Activated CD4-positive, alpha-beta T cell treated with anti-CD3 and anti-CD28 coated beads for 36 hours (primary cell): Measurements from ENCODE around the gene VPS13C. TPM values are rescaled to one million over a fixed set of nuclear protein-coding genes. Genes with fewer than 3 reads are reported as not detected.
A peak's percentile ranks its signal among the peaks of the same experiment; 100 is the strongest.

Experiments
- ATAC-seq: fragments of 200-7000 bp; cut with Tn5 transposase; one replicate; pipeline ENCODE4 v1.10.0; 2021; ENCODE audit warnings: mild to moderate bottlenecking, moderate library complexity
- CTCF ChIA-PET: fragments of 350-600 bp; sonication (Branson Sonifier 250); formaldehyde crosslinking; loops from one replicate; lab custom pipeline; 2021; ENCODE audit warnings: antibody characterized with exemption; lab: Charles Lee
- POLR2A ChIA-PET: fragments of 350-600 bp; sonication (Branson Sonifier 250); formaldehyde crosslinking; loops from one replicate; lab custom pipeline; 2021; ENCODE audit warnings: antibody characterized with exemption, inconsistent platforms; lab: Charles Lee
- DNase-seq: peaks from one replicate; pipeline ENCODE4 v3.0.0-alpha.2; 2020
- H3K27ac Mint-ChIP-seq: one replicate; pipeline ENCODE4 v1.8.0; 2021; ENCODE audit warnings: mixed read lengths
- H3K27me3 Mint-ChIP-seq: one replicate; pipeline ENCODE4 v1.8.0; 2021; ENCODE audit warnings: mixed read lengths
- H3K36me3 Mint-ChIP-seq: one replicate; pipeline ENCODE4 v1.8.0; 2021; ENCODE audit warnings: low read depth, mixed read lengths
- H3K4me1 Mint-ChIP-seq: one replicate; pipeline ENCODE4 v1.8.0; 2021; ENCODE audit warnings: mixed read lengths
- H3K4me3 Mint-ChIP-seq: one replicate; pipeline ENCODE4 v1.8.0; 2021; ENCODE audit warnings: mild to moderate bottlenecking, moderate library complexity, mixed read lengths
- H3K9me3 Mint-ChIP-seq: one replicate; pipeline ENCODE4 v1.8.0; 2021; ENCODE audit warnings: low read depth, mixed read lengths
- intact Hi-C, 2 experiments: fragments of 100-400 bp; cut with DNase I in 1 of 2; cut with micrococcal nuclease in 1 of 2; formaldehyde crosslinking; loops; one replicate each; pipeline versions ENCODE4 v1.14.2 to v1.15.1; 2022 to 2024; cut with DNase I, micrococcal nuclease
- total RNA-seq, 2 experiments: library from RNA; stranded (reverse); gene quantifications; one replicate each; pipeline ENCODE4 v1.2.3, GENCODE V29; 2021

The VPS13C gene
- total RNA-seq, 2 experiments from 2014 or later, result 40.1 to 47.2 TPM

GRCh38 chr15:62069551-62069950, 9.3 kb upstream of the VPS13C start:
- H3K4me1 Mint-ChIP-seq, result peaks cover 21% of the 10 kb centered on the region
- ChIA-PET CTCF (interaction anchor here (0.5 to 5.2 kb wide), 3 partner anchors 9 to 1637 kb away, joined by 3 to 24 read pairs (median 3); partner anchors contain the start of gene VPS13C), POLR2A (no interaction called here)
- DNase-seq (no peak), ATAC-seq (no peak)
- peaks cover 26% of the 10 kb centered on the region for H3K27me3 Mint-ChIP-seq
- H3K36me3 Mint-ChIP-seq, result no peaks in the 10 kb centered on the region
- intact Hi-C loops, result loop anchor here (2.0 to 10.0 kb wide), 4 partner anchors 48 to 183 kb away; no protein-coding TSS in a partner anchor
- H3K4me3 Mint-ChIP-seq, result no peak overlapping the region
- no peak overlapping the region for H3K27ac Mint-ChIP-seq
- H3K9me3 Mint-ChIP-seq, result no peaks in the 10 kb centered on the region

- ChIA-PET CTCF (interaction anchor here (5.2 kb wide), 1 partner anchor 8 kb away, joined by 24 read pairs; the partner anchor contains the start of gene VPS13C), POLR2A (no interaction called here)
- intact Hi-C loops, result loop anchor here (1.0 to 10.0 kb wide), 6 partner anchors 8 to 184 kb away; partner anchors contain the start of gene VPS13C (in 1 of the 2)
- H3K4me3 Mint-ChIP-seq, result peak overlapping the region; percentile 71
- no peaks in the 10 kb centered on the region for H3K36me3 Mint-ChIP-seq
- ATAC-seq, result peak; percentile 34
- peak overlapping the region; percentile 78 for H3K27ac Mint-ChIP-seq
- DNase-seq, result no peak
- peaks cover 21% of the 10 kb centered on the region for H3K4me1 Mint-ChIP-seq
- no peaks in the 10 kb centered on the region for H3K9me3 Mint-ChIP-seq
- peaks cover 24% of the 10 kb centered on the region for H3K27me3 Mint-ChIP-seq
These were observed 8.5 kb upstream of the VPS13C start for GRCh38 chr15:62068810-62069167.

GRCh38 chr15:62068071-62068809, 8.0 kb upstream of the VPS13C start:
- Mint-ChIP-seq H3K27me3 (peaks cover 20% of the 10 kb centered on the region), H3K9me3 (no peaks in the 10 kb centered on the region), H3K36me3 (no peaks in the 10 kb centered on the region), H3K4me3 (peak overlapping the region; percentile 71), H3K27ac (peak overlapping the region; percentile 78), H3K4me1 (peaks cover 21% of the 10 kb centered on the region)
- peak; percentile 49 for DNase-seq
- peak; percentile 36 for ATAC-seq
- CTCF ChIA-PET, result interaction anchor here (1.3 to 5.2 kb wide), 3 partner anchors 8 to 97 kb away, joined by 3 to 24 read pairs (median 4); partner anchors contain the start of genes C2CD4B and VPS13C
- POLR2A ChIA-PET, result no interaction called here
- intact Hi-C loops, result loop anchor here (1.0 to 10.0 kb wide), 6 partner anchors 8 to 184 kb away; partner anchors contain the start of gene VPS13C (in 1 of the 2)

- ATAC-seq, result peak; percentile 63
- H3K27ac Mint-ChIP-seq, result peak overlapping the region; percentile 52
- H3K9me3 Mint-ChIP-seq, result no peaks in the 10 kb centered on the region
- no peaks in the 10 kb centered on the region for H3K36me3 Mint-ChIP-seq
- ChIA-PET CTCF (interaction anchor here (1.0 to 1.6 kb wide), 6 partner anchors 15 to 98 kb away, joined by 3 to 6 read pairs (median 4); partner anchors contain the start of gene C2CD4B), POLR2A (no interaction called here)
- DNase-seq, result peak; percentile 50
- H3K4me1 Mint-ChIP-seq, result peaks cover 25% of the 10 kb centered on the region
- peak overlapping the region; percentile 77 for H3K4me3 Mint-ChIP-seq
- H3K27me3 Mint-ChIP-seq, result peaks cover 20% of the 10 kb centered on the region
- intact Hi-C loops, result loop anchor here (1.0 to 10.0 kb wide), 7 partner anchors 7 to 185 kb away; partner anchors contain the start of genes C2CD4B (in 1 of the 2) and VPS13C (in 1 of the 2)
These were observed 7.3 kb upstream of the VPS13C start for GRCh38 chr15:62067448-62068044.

DNA sequence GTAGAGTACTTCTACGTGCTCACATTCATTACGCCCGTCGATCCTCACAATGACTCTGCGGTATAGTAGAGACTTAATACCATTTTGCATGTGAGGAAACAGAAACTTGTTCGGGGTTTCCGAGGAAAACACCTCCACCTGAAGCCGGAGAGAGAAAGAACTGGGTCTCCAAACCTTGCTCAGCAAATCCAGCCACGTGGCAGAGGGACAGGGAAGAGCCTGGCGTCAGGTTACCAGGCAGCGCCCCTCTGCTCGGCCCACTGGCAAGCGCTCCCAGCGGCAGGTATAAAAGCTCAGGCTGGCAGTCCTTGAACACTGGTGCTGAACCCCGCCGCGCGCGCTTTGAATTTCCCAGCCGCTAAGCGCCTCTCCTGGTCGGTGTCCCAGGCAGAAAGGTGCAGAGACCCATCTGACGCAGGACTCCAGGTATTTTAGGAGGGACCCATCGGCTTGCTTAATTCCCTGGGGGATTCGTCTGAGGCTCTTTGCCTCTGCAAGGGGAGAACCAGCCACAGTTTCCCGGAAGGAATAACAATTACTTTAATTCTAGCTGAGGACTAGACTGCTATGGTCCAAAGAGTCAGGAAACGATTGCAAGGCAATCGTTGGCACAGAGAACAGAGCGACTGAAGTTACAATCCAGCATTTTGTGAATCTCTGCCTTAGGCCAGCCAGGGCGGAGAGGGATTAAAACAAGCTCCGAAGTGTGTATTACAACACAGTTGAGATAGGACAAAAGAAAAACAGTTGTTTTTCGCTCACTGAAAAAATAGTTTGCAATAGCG, 6.6 kb upstream of the VPS13C start, which contains the start of gene C2CD4A:
Gene C2CD4A (plus strand): TSS at position 315 of the 785 bp plus-strand sequence. CDS start 637 bp downstream, outside the sequence.
- peak; percentile 82 for DNase-seq
- peak within 1 kb of the TSS; percentile 52 for H3K27ac Mint-ChIP-seq

DNA sequence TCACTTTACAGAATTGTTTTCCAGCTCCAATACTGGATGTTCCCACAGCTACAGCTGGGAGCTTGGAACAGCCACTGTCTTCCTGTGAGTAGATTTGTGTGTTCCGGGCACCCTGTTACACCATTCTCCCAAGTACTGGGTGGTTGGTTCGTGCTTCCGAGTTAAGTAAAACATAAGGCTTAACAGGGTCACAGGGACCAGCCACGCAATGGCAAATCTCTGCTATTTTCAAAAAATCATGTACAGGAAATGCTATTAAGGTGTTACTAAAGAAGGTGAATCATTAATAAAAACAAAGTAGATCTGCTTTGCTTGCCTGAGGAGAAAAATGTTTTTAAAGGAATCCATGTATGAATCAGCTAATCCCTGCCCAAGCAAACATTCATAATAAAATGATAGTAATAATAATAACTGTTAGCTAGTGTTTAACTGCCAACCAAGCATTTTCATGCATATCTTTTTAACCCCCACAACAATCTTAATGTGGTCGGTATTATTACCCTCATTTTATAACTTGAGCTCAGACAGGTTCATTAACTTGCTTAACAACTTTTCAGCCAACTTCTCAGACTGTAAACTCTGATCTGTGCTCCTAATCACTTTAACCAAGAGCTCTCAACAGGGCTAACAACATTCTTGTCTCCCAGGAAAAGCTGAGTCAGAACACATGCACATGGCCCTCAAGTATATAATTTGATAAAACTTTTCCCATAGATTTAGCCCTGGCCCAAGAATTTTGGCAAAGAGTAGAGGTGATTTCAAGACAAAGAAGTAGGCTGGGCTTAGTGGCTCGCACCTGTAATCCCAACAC, 3.8 kb upstream of the VPS13C start:
- Mint-ChIP-seq H3K27ac (no peak overlapping the region), H3K36me3 (no peaks in the 10 kb centered on the region), H3K9me3 (no peaks in the 10 kb centered on the region), H3K4me3 (no peak overlapping the region), H3K4me1 (peaks cover 40% of the 10 kb centered on the region), H3K27me3 (peaks cover 15% of the 10 kb centered on the region)
- ChIA-PET POLR2A (no interaction called here), CTCF (interaction anchor here (0.7 to 1.2 kb wide), 4 partner anchors 9 to 1763 kb away, joined by 3 read pairs; no protein-coding TSS in a partner anchor)
- DNase-seq (no peak), ATAC-seq (no peak)
- intact Hi-C loops, result loop anchor here (5.0 to 10.0 kb wide), 2 partner anchors 89 to 983 kb away; no protein-coding TSS in a partner anchor

More for the DNA sequence above, 6.6 kb upstream of the VPS13C start, which contains the start of gene C2CD4A:
- intact Hi-C loops, result loop anchor here (2.0 to 10.0 kb wide), 4 partner anchors 50 to 185 kb away; partner anchors contain the start of gene C2CD4B (in 1 of the 2)
- no peaks in the 10 kb centered on the region for H3K9me3 Mint-ChIP-seq
- H3K4me3 Mint-ChIP-seq, result peak within 1 kb of the TSS; percentile 77
- peak; percentile 73 for ATAC-seq
- peaks cover 19% of the 10 kb centered on the region for H3K27me3 Mint-ChIP-seq
- peaks cover 32% of the 10 kb centered on the region for H3K4me1 Mint-ChIP-seq
- CTCF ChIA-PET, result interaction anchor here (1.0 to 1.6 kb wide), 7 partner anchors 14 to 98 kb away, joined by 3 to 6 read pairs (median 3); partner anchors contain the start of gene C2CD4B
- no peaks in the 10 kb centered on the region for H3K36me3 Mint-ChIP-seq
- POLR2A ChIA-PET, result interaction anchor here (0.6 kb wide), 1 partner anchor 43 kb away, joined by 5 read pairs; no protein-coding TSS in a partner anchor

DNA sequence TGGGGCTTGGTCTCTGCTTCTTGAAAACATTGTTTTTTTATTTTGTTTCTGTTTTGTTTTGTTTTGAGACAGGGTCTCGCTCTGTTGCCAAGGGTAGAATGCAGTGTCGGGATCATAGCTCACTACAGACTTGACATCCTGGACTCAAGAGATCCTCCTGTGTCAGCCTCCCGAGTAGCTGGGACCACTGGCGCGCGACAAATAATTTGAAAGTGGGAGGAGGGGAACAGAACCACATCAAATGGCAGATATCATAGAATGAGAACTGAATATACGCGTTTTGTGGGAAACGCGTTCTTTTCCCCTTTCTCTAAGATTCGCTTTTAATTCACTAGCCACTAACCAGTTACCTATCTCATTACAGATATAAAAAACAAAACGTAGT, 641 bp upstream of the VPS13C start:
- peak; percentile 16 for ATAC-seq
- no peaks in the 10 kb centered on the region for H3K9me3 Mint-ChIP-seq
- DNase-seq, result no peak
- H3K4me3 Mint-ChIP-seq, result peak overlapping the region; percentile 95
- POLR2A ChIA-PET, result interaction anchor here (0.6 kb wide), 1 partner anchor 219 kb away, joined by 3 read pairs; no protein-coding TSS in a partner anchor
- peaks cover 5% of the 10 kb centered on the region for H3K36me3 Mint-ChIP-seq
- CTCF ChIA-PET, result interaction anchor here (0.6 to 3.8 kb wide), 12 partner anchors 10 to 1358 kb away, joined by 3 to 24 read pairs (median 3); no protein-coding TSS in a partner anchor
- H3K4me1 Mint-ChIP-seq, result peaks cover 38% of the 10 kb centered on the region
- intact Hi-C loops, result loop anchor here (1.0 to 10.0 kb wide), 6 partner anchors 7 to 986 kb away; partner anchors contain the start of gene TLN2 (in 1 of the 2)
- H3K27ac Mint-ChIP-seq, result peak overlapping the region; percentile 93
- H3K27me3 Mint-ChIP-seq, result peaks cover 1% of the 10 kb centered on the region

- H3K9me3 Mint-ChIP-seq, result no peaks in the 10 kb centered on the region
- H3K4me3 Mint-ChIP-seq, result peak overlapping the region; percentile 95
These were observed 483 bp downstream of the VPS13C start for GRCh38 chr15:62059816-62060112.

DNA sequence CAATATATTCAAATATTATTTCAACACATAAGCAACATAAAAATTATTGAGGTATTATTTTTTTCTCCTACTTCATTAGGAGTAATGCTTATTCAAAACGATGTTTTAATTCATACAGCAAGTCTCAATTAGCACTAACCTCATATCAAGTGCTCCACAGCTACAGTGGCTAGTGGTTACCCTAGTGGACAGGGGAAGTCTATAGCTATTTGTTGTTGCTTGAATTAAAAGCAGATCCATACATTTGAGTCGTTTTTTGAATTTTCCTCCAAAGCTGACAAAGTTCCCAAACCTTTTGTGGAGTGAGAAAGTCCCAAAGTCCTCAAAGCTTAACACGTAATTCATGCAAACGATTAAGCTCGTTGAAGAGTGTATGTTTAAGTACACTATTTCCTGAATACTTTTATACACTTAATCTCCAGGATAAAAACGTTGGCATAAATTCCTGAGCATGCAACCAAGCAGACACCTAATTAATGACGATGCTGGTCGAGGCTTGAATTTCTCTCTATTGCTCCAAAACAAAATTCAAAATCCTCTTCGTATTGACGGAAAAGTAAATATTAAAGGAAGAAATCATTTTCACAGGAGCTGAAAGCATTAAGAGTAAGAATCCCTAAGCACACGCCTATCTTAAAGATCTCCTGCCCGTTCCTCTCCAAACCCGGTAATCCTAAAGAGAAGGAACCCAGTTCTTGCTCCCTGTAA, 985 bp downstream of the VPS13C start:
- ChIA-PET CTCF (interaction anchor here (1.0 to 3.8 kb wide), 4 partner anchors 12 to 67 kb away, joined by 3 to 24 read pairs (median 4); no protein-coding TSS in a partner anchor), POLR2A (interaction anchor here (0.6 kb wide), 1 partner anchor 12 kb away, joined by 6 read pairs; no protein-coding TSS in a partner anchor)
- ATAC-seq (no peak), DNase-seq (no peak)
- intact Hi-C loops, result no loop called here
- H3K27ac Mint-ChIP-seq, result peak overlapping the region; percentile 90
- peaks cover 5% of the 10 kb centered on the region for H3K36me3 Mint-ChIP-seq
- H3K27me3 Mint-ChIP-seq, result no peaks in the 10 kb centered on the region
- H3K4me1 Mint-ChIP-seq, result peaks cover 49% of the 10 kb centered on the region
- no peaks in the 10 kb centered on the region for H3K9me3 Mint-ChIP-seq
- peak overlapping the region; percentile 95 for H3K4me3 Mint-ChIP-seq

More at GRCh38 chr15:62059816-62060112, 483 bp downstream of the VPS13C start:
- DNase-seq, result peak; percentile 79
- peak; percentile 68 for ATAC-seq
- Mint-ChIP-seq H3K4me1 (peaks cover 44% of the 10 kb centered on the region), H3K27me3 (no peaks in the 10 kb centered on the region), H3K27ac (peak overlapping the region; percentile 90), H3K36me3 (peaks cover 5% of the 10 kb centered on the region)
- POLR2A ChIA-PET, result interaction anchor here (0.6 kb wide), 1 partner anchor 12 kb away, joined by 6 read pairs; no protein-coding TSS in a partner anchor
- CTCF ChIA-PET, result interaction anchor here (0.7 to 3.8 kb wide), 8 partner anchors 11 to 285 kb away, joined by 3 to 24 read pairs (median 4); no protein-coding TSS in a partner anchor
- intact Hi-C loops, result loop anchor here (1.0 to 10.0 kb wide), 6 partner anchors 9 to 988 kb away; partner anchors contain the start of gene TLN2 (in 1 of the 2)
